ENCODE measurements around the gene FLRT1.

GRCh38 chr11:63991558-63991957 is 44.2 kb upstream of the FLRT1 start:
- TF ChIP-seq CTCF (IDR thresholded peaks at IDR 0.05; ENCODE audit: low read depth, low read length, missing input control) (no peak), HNF4G (IDR thresholded peaks at IDR 0.05) (no peak), REST (IDR thresholded peaks at IDR 0.05) (no peak), YY1 (IDR thresholded peaks at IDR 0.05) (no peak), EGR1 (IDR thresholded peaks at IDR 0.05; ENCODE audit: low read depth in 2 of 2) (no peak), RXRA (IDR thresholded peaks at IDR 0.05) (no peak), ZBTB33 (IDR thresholded peaks at IDR 0.05) (no peak), SP1 (IDR thresholded peaks at IDR 0.05) (no peak), TAF1 (conservative IDR thresholded peaks at IDR 0.05) (no peak), RAD21 (IDR thresholded peaks at IDR 0.05) (no peak), MAX (IDR thresholded peaks at IDR 0.05) (no peak), ATF3 (IDR thresholded peaks at IDR 0.05) (no peak), JUND (IDR thresholded peaks at IDR 0.05) (no peak)
